Measurements from ENCODE around the gene SNTB2. TPM values are rescaled to one million over a fixed set of nuclear protein-coding genes. Genes with fewer than 3 reads are reported as not detected.

SNTB2 gene
- total and polyA plus RNA-seq, 10 of the 15 experiments (the other 5 are each of a cell fraction or from before 2014, with no cell fraction given) = 1.2 to 15.7 (median 5.0) TPM

- H3K36me3 ChIP-seq (ENCODE audit: control insufficient read depth in 2 of 2, insufficient read depth in 2 of 2, low read length in 1 of 2) = peaks cover 3 to 18% of the 10 kb centered on the region in 2 experiments; a peak in 3 of 4 replicates
These were observed 127.6 kb downstream of the SNTB2 start for GRCh38 chr16:69314534-69314933.

More at GRCh38 chr16:69314534-69314933, 127.6 kb downstream of the SNTB2 start:
- ChIA-PET CTCF (no interaction called here), POLR2A (interaction anchor here (0.5 kb wide), 1 partner anchor 303 kb away, joined by 3 read pairs; no protein-coding TSS in a partner anchor), RAD21 (ENCODE audit: unreplicated experiment) (interaction anchor here (0.6 kb wide), 1 partner anchor 64 kb away, joined by 3 read pairs; no protein-coding TSS in a partner anchor), SMC1A (ENCODE audit: uncharacterized antibody, unreplicated experiment) (no interaction called here)
- Histone ChIP-seq H3K27ac (ENCODE audit: control insufficient read depth, insufficient read depth) (no peak overlapping the region), H3K9ac (ENCODE audit: control insufficient read depth, insufficient read depth, low read length) (no peak overlapping the region), H2AFZ (ENCODE audit: control insufficient read depth, low read depth, low read length) (no peak overlapping the region), H3K79me2 (ENCODE audit: control insufficient read depth, insufficient read depth, low read length) (peaks cover 23% of the 10 kb centered on the region), H3K9me3 (replicated peaks; ENCODE audit: control insufficient read depth, insufficient read depth, low read length) (no peaks in the 10 kb centered on the region), H3K4me1 (ENCODE audit: control insufficient read depth, insufficient read depth, low read length) (no peaks in the 10 kb centered on the region), H3K27me3 (replicated peaks in 1 of 2; ENCODE audit: control insufficient read depth in 2 of 2, insufficient read depth in 2 of 2, low read length in 1 of 2) (no peaks in the 10 kb centered on the region), H4K20me1 (ENCODE audit: control insufficient read depth, insufficient read depth) (no peaks in the 10 kb centered on the region), H3K4me3 (no peak overlapping the region), H3K4me2 (ENCODE audit: control insufficient read depth, insufficient read depth) (no peak overlapping the region)
- 97% methylated on average over 11 of the region's 11 CpGs for WGBS (ENCODE audit: insufficient coverage, insufficient replicate concordance, low lambda C conversion rate, missing lambda C conversion rate)
- ATAC-seq = no peak
- no peak for FAIRE-seq
- in situ Hi-C loops (cut with MboI) = no loop called here
- no TSS peak for BruUV-seq (replicated peaks)
- TF ChIP-seq SREBF1 (IDR thresholded peaks at IDR 0.05; ENCODE audit: low read length) (no peak), JUNB (IDR thresholded peaks at IDR 0.05) (no peak), JUND (IDR thresholded peaks at IDR 0.05; ENCODE audit: low read depth, low read length) (no peak), KLF5 (IDR thresholded peaks at IDR 0.05; ENCODE audit: partially characterized antibody) (no peak), E4F1 (IDR thresholded peaks at IDR 0.05; ENCODE audit: borderline replicate concordance, partially characterized antibody) (no peak), GATAD2B (conservative IDR thresholded peaks at IDR 0.05; ENCODE audit: low read depth) (no peak), CREM (IDR thresholded peaks at IDR 0.05; ENCODE audit: low read depth) (no peak), PAX5 (IDR thresholded peaks at IDR 0.05; ENCODE audit: borderline replicate concordance, low read depth, low read length) (no peak), CBX3 (IDR thresholded peaks at IDR 0.05; ENCODE audit: borderline replicate concordance, low read depth) (no peak), IRF4 (IDR thresholded peaks at IDR 0.05; ENCODE audit: low read depth, low read length) (no peak), SREBF2 (IDR thresholded peaks at IDR 0.05; ENCODE audit: low read length) (no peak), DPF2 (IDR thresholded peaks at IDR 0.05) (no peak), NR2C1 (IDR thresholded peaks at IDR 0.05) (no peak), BCL11A (IDR thresholded peaks at IDR 0.05; ENCODE audit: low read depth, low read length) (no peak), BCLAF1 (IDR thresholded peaks at IDR 0.05) (no peak), SRF (IDR thresholded peaks at IDR 0.05; ENCODE audit: low read depth in 2 of 2, low read length in 2 of 2) (no peak), MAX (IDR thresholded peaks at IDR 0.05; ENCODE audit: low read depth, low read length) (no peak), USF1 (IDR thresholded peaks at IDR 0.05; ENCODE audit: borderline replicate concordance, extremely low read length, insufficient read depth, low read depth, low read length) (no peak), YBX1 (IDR thresholded peaks at IDR 0.05) (no peak)
- intact Hi-C loops (cut with micrococcal nuclease; ENCODE audit: unreplicated experiment) = no loop called here
- no peak for DNase-seq (ENCODE audit: low read depth, low spot score)
